GM23338 (cell line): ENCODE measurements around the gene SLU7. TPM values are rescaled to one million over a fixed set of nuclear protein-coding genes. Genes with fewer than 3 reads are reported as not detected.

ENCODE experiments used
- ATAC-seq: fragments of 200-7000 bp; cut with Tn5 transposase; 3 replicates; pipeline ENCODE4 v1.9.1; 2020
- DNase-seq: peaks from one replicate; pipeline ENCODE4 v3.0.0-alpha.2; 2015; ENCODE audit warnings: low spot score
- H2AFZ ChIP-seq: fragments of 200-600 bp; sonication (generic); 2 replicates; pipeline ENCODE4 v1.8.0; 2016; ENCODE audit warnings: antibody characterized with exemption, mild to moderate bottlenecking, moderate library complexity
- H3F3A ChIP-seq: fragments of 200-600 bp; sonication (generic); replicated peaks from 2 replicates; pipeline ENCODE4 v1.8.0; 2017; ENCODE audit warnings: antibody characterized with exemption, mixed run types, low read depth
- H3K27ac ChIP-seq: fragments of 200-600 bp; sonication (generic); 2 replicates; pipeline ENCODE4 v1.6.1; 2016; ENCODE audit warnings: low read depth
- H3K27me3 ChIP-seq: fragments of 200-600 bp; sonication (generic); 2 replicates; pipeline ENCODE4 v1.8.0; 2016; ENCODE audit warnings: mild to moderate bottlenecking, mixed run types, moderate library complexity; ENCODE audit not compliant: insufficient read depth
- H3K36me3 ChIP-seq: fragments of 200-600 bp; sonication (generic); 2 replicates; pipeline ENCODE4 v1.8.0; 2016; ENCODE audit warnings: mild to moderate bottlenecking; ENCODE audit not compliant: insufficient read depth
- H3K4me1 ChIP-seq: fragments of 200-600 bp; sonication (generic); 2 replicates; pipeline ENCODE4 v1.8.0; 2016; ENCODE audit warnings: mild to moderate bottlenecking, moderate library complexity; ENCODE audit not compliant: insufficient read depth
- H3K4me2 ChIP-seq: fragments of 200-600 bp; sonication (generic); 2 replicates; pipeline ENCODE4 v1.7.1; 2017; ENCODE audit warnings: mixed run types
- H3K4me3 ChIP-seq: fragments of 200-600 bp; sonication (generic); 2 replicates; pipeline ENCODE4 v1.6.1; 2016; ENCODE audit warnings: mixed run types
- H3K79me2 ChIP-seq: fragments of 200-600 bp; sonication (generic); replicated peaks from 2 replicates; pipeline ENCODE4 v1.8.0; 2017; ENCODE audit warnings: mild to moderate bottlenecking; ENCODE audit not compliant: insufficient read depth
- H3K9me2 ChIP-seq: fragments of 200-600 bp; sonication (generic); 2 replicates; pipeline ENCODE4 v1.8.0; 2017; ENCODE audit not compliant: insufficient read depth
- H4K20me1 ChIP-seq: fragments of 200-600 bp; sonication (generic); replicated peaks from 2 replicates; pipeline ENCODE4 v1.8.0; 2017; ENCODE audit warnings: mild to moderate bottlenecking; ENCODE audit not compliant: insufficient read depth
- H3K27ac Mint-ChIP-seq: 2 replicates; pipeline ENCODE4 v1.8.0; 2020; ENCODE audit warnings: inconsistent platforms, mild to moderate bottlenecking, moderate library complexity, mixed read lengths
- H3K27me3 Mint-ChIP-seq: 3 replicates; pipeline ENCODE4 v1.8.0; 2022; ENCODE audit warnings: low read depth, mild to moderate bottlenecking, moderate library complexity, mixed read lengths, inconsistent platforms; ENCODE audit not compliant: insufficient read depth, poor library complexity
- H3K36me3 Mint-ChIP-seq: 3 replicates; pipeline ENCODE4 v1.8.0; 2021; ENCODE audit warnings: low read depth, mild to moderate bottlenecking, inconsistent platforms, moderate library complexity, mixed read lengths
- H3K4me1 Mint-ChIP-seq: 3 replicates; pipeline ENCODE4 v1.8.0; 2020; ENCODE audit warnings: mild to moderate bottlenecking, inconsistent platforms, mixed read lengths
- H3K4me3 Mint-ChIP-seq: 3 replicates; pipeline ENCODE4 v1.8.0; 2021; ENCODE audit warnings: moderate library complexity, mild to moderate bottlenecking, inconsistent platforms, mixed read lengths
- H3K9me3 Mint-ChIP-seq: 3 replicates; pipeline ENCODE4 v1.8.0; 2020; ENCODE audit warnings: moderate library complexity, mild to moderate bottlenecking, inconsistent platforms, mixed read lengths
- CREB1 ChIP-seq: fragments of 250-450 bp; sonication (Bioruptor Pico); IDR thresholded peaks from 2 replicates; pipeline ENCODE4 v1.5.0; 2020; ENCODE audit warnings: low read depth, mild to moderate bottlenecking, moderate library complexity
- ETS1 ChIP-seq: IDR thresholded peaks from 2 replicates; pipeline ENCODE4 v1.6.1; 2016; ENCODE audit warnings: antibody characterized with exemption
- EZH2 ChIP-seq: fragments of 200-600 bp; sonication (generic); IDR thresholded peaks from one replicate; pipeline ENCODE4 v1.8.0; 2017; ENCODE audit warnings: antibody characterized with exemption, mild to moderate bottlenecking, low read depth; ENCODE audit not compliant: unreplicated experiment
- EZH2phosphoT487 ChIP-seq: fragments of 200-600 bp; sonication (generic); IDR thresholded peaks from one replicate; pipeline ENCODE4 v1.8.1; 2018; ENCODE audit warnings: antibody characterized with exemption; ENCODE audit not compliant: unreplicated experiment
- JUNB ChIP-seq: IDR thresholded peaks from one replicate; pipeline ENCODE4 v1.6.1; 2016; ENCODE audit warnings: antibody characterized with exemption; ENCODE audit not compliant: unreplicated experiment
- NANOG ChIP-seq: IDR thresholded peaks from 2 replicates; pipeline ENCODE4 v1.6.1; 2016; ENCODE audit warnings: antibody characterized with exemption, borderline replicate concordance
- POLR2AphosphoS5 ChIP-seq: IDR thresholded peaks from 2 replicates; pipeline ENCODE4 v1.6.1; 2016; ENCODE audit warnings: antibody characterized with exemption, low read depth
- STAT1 ChIP-seq: IDR thresholded peaks from one replicate; pipeline ENCODE4 v1.6.1; 2016; ENCODE audit warnings: antibody characterized with exemption; ENCODE audit not compliant: unreplicated experiment
- ZNF114 ChIP-seq: fragments of 250-450 bp; sonication (Bioruptor Pico); IDR thresholded peaks from 2 replicates; pipeline ENCODE4 v1.5.0; 2020; ENCODE audit warnings: mild to moderate bottlenecking, moderate library complexity
- ZNF331 ChIP-seq: fragments of 250-450 bp; sonication (Bioruptor Pico); IDR thresholded peaks from 2 replicates; pipeline ENCODE4 v1.5.0; 2020; ENCODE audit warnings: low read depth, mild to moderate bottlenecking, moderate library complexity
- ZNF462 ChIP-seq: fragments of 250-450 bp; sonication (Bioruptor Pico); IDR thresholded peaks from 2 replicates; pipeline ENCODE4 v1.5.0; 2020; ENCODE audit warnings: mild to moderate bottlenecking, moderate library complexity
- polyA plus RNA-seq: library from polyadenylated mRNA; unstranded; fragments of >200 nt; fragmentation: Nextera tagmentation; extraction: Ambion mirVana; gene quantifications from 2 replicates; pipeline ENCODE4 v1.2.1, GENCODE V29; 2016
- total RNA-seq: library from RNA; depleted of rRNA; stranded (reverse); fragments of >200 nt; shearing (Covaris generic); gene quantifications from 2 replicates; pipeline ENCODE4 v1.2.3, GENCODE V29; 2014

Gene SLU7
- total and polyA plus RNA-seq, 2 experiments from 2014 or later, result 27.0 to 47.5 TPM

GRCh38 chr5:160369990-160370712 is 48.7 kb downstream of the SLU7 start, which contains the start of gene C1QTNF2 (continued):
- no peak for TF ChIP-seq ZNF462
- no peak for TF ChIP-seq POLR2AphosphoS5
- no peak for TF ChIP-seq ZNF331 (CRISPR knock-in tag)
- TF ChIP-seq CREB1, result no peak; the same call in 1 of the 2 replicates

- H3K9me3 Mint-ChIP-seq, result no peaks in the 10 kb centered on the region
- peaks cover 12% of the 10 kb centered on the region for H3K27me3 Mint-ChIP-seq
- H3K4me2 ChIP-seq, result no peak overlapping the region
- H3K27ac ChIP-seq, result no peak overlapping the region
- H3K27me3 ChIP-seq, result peaks cover 30% of the 10 kb centered on the region
- no peaks in the 10 kb centered on the region for H3K36me3 Mint-ChIP-seq
- H3K27ac Mint-ChIP-seq, result no peak overlapping the region
- H3K4me3 ChIP-seq, result no peak overlapping the region
- H4K20me1 ChIP-seq, result no peaks in the 10 kb centered on the region
- ATAC-seq (no peak), DNase-seq (no peak)
- H3K4me3 Mint-ChIP-seq, result no peak overlapping the region
- H3K9me2 ChIP-seq, result no peaks in the 10 kb centered on the region
- no peaks in the 10 kb centered on the region for H3F3A ChIP-seq
- TF ChIP-seq ZNF331 (CRISPR knock-in tag), result no peak
- no peak for TF ChIP-seq CREB1
- no peak for TF ChIP-seq NANOG
- no peak for TF ChIP-seq ZNF114 (CRISPR knock-in tag)
- TF ChIP-seq ETS1, result no peak
- TF ChIP-seq JUNB, result no peak
- TF ChIP-seq STAT1, result no peak
- no peak for TF ChIP-seq EZH2
- TF ChIP-seq EZH2phosphoT487, result no peak
- H3K79me2 ChIP-seq, result no peaks in the 10 kb centered on the region
- H2AFZ ChIP-seq, result no peak overlapping the region
- peaks cover 9% of the 10 kb centered on the region for H3K4me1 Mint-ChIP-seq
- no peaks in the 10 kb centered on the region for H3K36me3 ChIP-seq
- H3K4me1 ChIP-seq, result peaks cover 9% of the 10 kb centered on the region; the same call in 1 of the 2 replicates
These were observed 51.0 kb downstream of the SLU7 start for GRCh38 chr5:160367885-160368284.
